ENCODE measurements around the gene INTS12.

Gene INTS12

GRCh38 chr4:105657117-105657765, 51.2 kb downstream of the INTS12 start:
- Histone ChIP-seq H2AFZ (ENCODE audit: low read length, unreplicated experiment) (no peak overlapping the region), H3K4me3 (ENCODE audit: low read depth, low read length) (no peak overlapping the region), H3K36me3 (ENCODE audit: insufficient read depth, low read length) (no peaks in the 10 kb centered on the region), H3K4me1 (ENCODE audit: control insufficient read depth, insufficient read depth, low read length, unreplicated experiment) (no peaks in the 10 kb centered on the region), H3K27me3 (ENCODE audit: insufficient read depth, low read length) (0 out of 2 replicates have a peak, but pooled peaks cover 7% of the 10 kb centered on the region), H3K27ac (ENCODE audit: low read depth, low read length) (no peak overlapping the region), H3K79me2 (ENCODE audit: control insufficient read depth, insufficient read depth, low read length, unreplicated experiment) (no peaks in the 10 kb centered on the region)

DNA sequence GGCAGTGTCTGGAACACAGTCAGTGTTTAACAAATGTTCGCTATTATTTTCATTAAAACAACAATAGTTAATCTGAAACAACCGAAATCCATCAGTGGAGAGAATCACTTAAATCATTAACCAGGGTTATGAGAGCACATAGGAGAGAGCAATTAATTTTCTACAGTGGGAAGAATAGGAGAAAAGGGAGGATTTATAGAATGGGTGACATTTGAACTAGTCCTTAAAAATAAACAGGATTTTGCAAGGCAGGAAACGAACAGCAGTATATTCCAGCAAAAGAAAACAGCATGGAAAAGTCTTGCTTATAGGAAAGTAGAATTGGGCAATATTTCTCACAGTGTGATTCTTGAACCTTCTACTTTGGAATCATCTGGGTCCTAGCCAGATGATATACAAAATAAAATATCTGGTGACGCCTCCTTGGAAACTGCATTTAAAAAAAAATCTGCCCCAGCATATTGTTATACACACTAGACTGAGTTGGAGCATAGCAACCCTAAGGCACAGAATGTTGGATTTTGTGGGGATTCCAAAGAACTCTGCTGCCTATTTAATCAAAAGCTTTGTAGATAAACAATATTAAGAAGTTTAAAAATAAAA, 56.1 kb downstream of the INTS12 start:
- no peak overlapping the region for H2AFZ ChIP-seq (ENCODE audit: low read length, unreplicated experiment)
- H3K27me3 ChIP-seq (ENCODE audit: insufficient read depth, low read length): peaks cover 41% of the 10 kb centered on the region
- no peaks in the 10 kb centered on the region for H3K4me1 ChIP-seq (ENCODE audit: control insufficient read depth, insufficient read depth, low read length, unreplicated experiment)
- no peak overlapping the region for H3K27ac ChIP-seq (ENCODE audit: low read depth, low read length)
- H3K4me3 ChIP-seq (ENCODE audit: low read depth, low read length): no peak overlapping the region
- H3K79me2 ChIP-seq (ENCODE audit: control insufficient read depth, insufficient read depth, low read length, unreplicated experiment): no peaks in the 10 kb centered on the region
- no peaks in the 10 kb centered on the region for H3K36me3 ChIP-seq (ENCODE audit: insufficient read depth, low read length)

- Histone ChIP-seq H3K36me3 (ENCODE audit: insufficient read depth, low read length) (no peaks in the 10 kb centered on the region), H3K4me3 (ENCODE audit: low read depth, low read length) (no peak overlapping the region), H3K27me3 (ENCODE audit: insufficient read depth, low read length) (peaks cover 41% of the 10 kb centered on the region), H3K27ac (ENCODE audit: low read depth, low read length) (no peak overlapping the region), H3K4me1 (ENCODE audit: control insufficient read depth, insufficient read depth, low read length, unreplicated experiment) (no peaks in the 10 kb centered on the region), H3K79me2 (ENCODE audit: control insufficient read depth, insufficient read depth, low read length, unreplicated experiment) (no peaks in the 10 kb centered on the region), H2AFZ (ENCODE audit: low read length, unreplicated experiment) (no peak overlapping the region)
Measured at GRCh38 chr4:105651884-105652283, 56.6 kb downstream of the INTS12 start.

- H3K36me3 ChIP-seq (ENCODE audit: insufficient read depth, low read length): no peaks in the 10 kb centered on the region
- no peaks in the 10 kb centered on the region for H3K79me2 ChIP-seq (ENCODE audit: control insufficient read depth, insufficient read depth, low read length, unreplicated experiment)
- no peak overlapping the region for H3K4me3 ChIP-seq (ENCODE audit: low read depth, low read length)
- peaks cover 37% of the 10 kb centered on the region for H3K27me3 ChIP-seq (ENCODE audit: insufficient read depth, low read length)
- H3K27ac ChIP-seq (ENCODE audit: low read depth, low read length): no peak overlapping the region
- no peak overlapping the region for H2AFZ ChIP-seq (ENCODE audit: low read length, unreplicated experiment)
- H3K4me1 ChIP-seq (ENCODE audit: control insufficient read depth, insufficient read depth, low read length, unreplicated experiment): no peaks in the 10 kb centered on the region
Measured at GRCh38 chr4:105650190-105650589, 58.3 kb downstream of the INTS12 start.

- H2AFZ ChIP-seq (ENCODE audit: low read length, unreplicated experiment): no peak overlapping the region
- no peaks in the 10 kb centered on the region for H3K79me2 ChIP-seq (ENCODE audit: control insufficient read depth, insufficient read depth, low read length, unreplicated experiment)
- H3K4me1 ChIP-seq (ENCODE audit: control insufficient read depth, insufficient read depth, low read length, unreplicated experiment): no peaks in the 10 kb centered on the region
- no peaks in the 10 kb centered on the region for H3K36me3 ChIP-seq (ENCODE audit: insufficient read depth, low read length)
- no peak overlapping the region for H3K4me3 ChIP-seq (ENCODE audit: low read depth, low read length)
- peaks cover 20% of the 10 kb centered on the region for H3K27me3 ChIP-seq (ENCODE audit: insufficient read depth, low read length)
- H3K27ac ChIP-seq (ENCODE audit: low read depth, low read length): no peak overlapping the region
Measured at GRCh38 chr4:105645440-105645839, 63.0 kb downstream of the INTS12 start.

GRCh38 chr4:105644257-105644656, 64.2 kb downstream of the INTS12 start:
- Histone ChIP-seq H3K79me2 (ENCODE audit: control insufficient read depth, insufficient read depth, low read length, unreplicated experiment) (no peaks in the 10 kb centered on the region), H3K27ac (ENCODE audit: low read depth, low read length) (no peak overlapping the region), H3K36me3 (ENCODE audit: insufficient read depth, low read length) (no peaks in the 10 kb centered on the region), H3K4me1 (ENCODE audit: control insufficient read depth, insufficient read depth, low read length, unreplicated experiment) (no peaks in the 10 kb centered on the region), H2AFZ (ENCODE audit: low read length, unreplicated experiment) (no peak overlapping the region), H3K4me3 (ENCODE audit: low read depth, low read length) (no peak overlapping the region), H3K27me3 (ENCODE audit: insufficient read depth, low read length) (0 out of 2 replicates have a peak, but pooled peaks cover 9% of the 10 kb centered on the region)

- no peaks in the 10 kb centered on the region for H3K27me3 ChIP-seq (ENCODE audit: insufficient read depth, low read length)
- H3K4me1 ChIP-seq (ENCODE audit: control insufficient read depth, insufficient read depth, low read length, unreplicated experiment): peaks cover 9% of the 10 kb centered on the region
- H3K36me3 ChIP-seq (ENCODE audit: insufficient read depth, low read length): no peaks in the 10 kb centered on the region
- H3K79me2 ChIP-seq (ENCODE audit: control insufficient read depth, insufficient read depth, low read length, unreplicated experiment): no peaks in the 10 kb centered on the region
- H3K4me3 ChIP-seq (ENCODE audit: low read depth, low read length): no peak overlapping the region
- H3K27ac ChIP-seq (ENCODE audit: low read depth, low read length): no peak overlapping the region
- H2AFZ ChIP-seq (ENCODE audit: low read length, unreplicated experiment): no peak overlapping the region
Measured at GRCh38 chr4:105641845-105642244, 66.6 kb downstream of the INTS12 start.

GRCh38 chr4:105637408-105638176, 70.9 kb downstream of the INTS12 start:
- Histone ChIP-seq H2AFZ (ENCODE audit: low read length, unreplicated experiment) (peak overlapping the region; percentile 6), H3K27ac (ENCODE audit: low read depth, low read length) (no peak overlapping the region), H3K4me3 (ENCODE audit: low read depth, low read length) (no peak overlapping the region), H3K36me3 (ENCODE audit: insufficient read depth, low read length) (no peaks in the 10 kb centered on the region), H3K4me1 (ENCODE audit: control insufficient read depth, insufficient read depth, low read length, unreplicated experiment) (peaks cover 9% of the 10 kb centered on the region), H3K27me3 (ENCODE audit: insufficient read depth, low read length) (no peaks in the 10 kb centered on the region), H3K79me2 (ENCODE audit: control insufficient read depth, insufficient read depth, low read length, unreplicated experiment) (no peaks in the 10 kb centered on the region)

- H3K79me2 ChIP-seq (ENCODE audit: control insufficient read depth, insufficient read depth, low read length, unreplicated experiment): no peaks in the 10 kb centered on the region
- no peak overlapping the region for H3K4me3 ChIP-seq (ENCODE audit: low read depth, low read length)
- no peaks in the 10 kb centered on the region for H3K27me3 ChIP-seq (ENCODE audit: insufficient read depth, low read length)
- no peak overlapping the region for H2AFZ ChIP-seq (ENCODE audit: low read length, unreplicated experiment)
- no peak overlapping the region for H3K27ac ChIP-seq (ENCODE audit: low read depth, low read length)
- no peaks in the 10 kb centered on the region for H3K36me3 ChIP-seq (ENCODE audit: insufficient read depth, low read length)
- H3K4me1 ChIP-seq (ENCODE audit: control insufficient read depth, insufficient read depth, low read length, unreplicated experiment): peaks cover 9% of the 10 kb centered on the region
Measured at GRCh38 chr4:105634402-105635080, 73.9 kb downstream of the INTS12 start.

DNA sequence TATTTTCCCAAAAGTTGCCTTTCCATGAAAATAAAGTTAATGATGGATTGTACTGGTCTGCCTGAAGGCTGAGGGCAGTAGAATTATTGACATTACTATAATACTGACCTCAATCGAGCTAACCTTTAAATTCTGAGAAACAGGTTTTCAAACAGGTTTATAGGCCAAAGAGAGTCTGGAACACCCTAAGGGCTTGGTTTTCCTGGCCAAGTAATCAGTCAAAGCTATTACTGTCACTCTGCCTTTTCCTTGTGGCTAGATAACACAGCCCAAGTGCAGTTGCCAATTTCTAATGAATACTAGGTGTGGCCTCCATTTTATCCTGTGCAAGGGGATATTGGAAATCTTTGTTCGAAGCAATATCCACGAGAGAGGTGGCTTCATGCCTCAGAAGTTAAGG, 75.2 kb downstream of the INTS12 start:
- peaks cover 9% of the 10 kb centered on the region for H3K4me1 ChIP-seq (ENCODE audit: control insufficient read depth, insufficient read depth, low read length, unreplicated experiment)
- H3K4me3 ChIP-seq (ENCODE audit: low read depth, low read length): no peak overlapping the region
- no peaks in the 10 kb centered on the region for H3K27me3 ChIP-seq (ENCODE audit: insufficient read depth, low read length)
- H3K27ac ChIP-seq (ENCODE audit: low read depth, low read length): no peak overlapping the region
- no peaks in the 10 kb centered on the region for H3K36me3 ChIP-seq (ENCODE audit: insufficient read depth, low read length)
- H2AFZ ChIP-seq (ENCODE audit: low read length, unreplicated experiment): no peak overlapping the region
- H3K79me2 ChIP-seq (ENCODE audit: control insufficient read depth, insufficient read depth, low read length, unreplicated experiment): no peaks in the 10 kb centered on the region

Measured in ACC112 (cell line).